Muscle of back (tissue), 11 donors: ENCODE results near the gene PTPRB. TPM values are rescaled to one million over a fixed set of nuclear protein-coding genes. Genes with fewer than 3 reads are reported as not detected.

Source experiments
- DNase-seq, 3 donors: peaks; one replicate each; pipeline versions ENCODE4 v3.0.0 to v3.0.0-alpha.2; 2013
- polyA plus RNA-seq, 10 donors: library from polyadenylated mRNA; unstranded; fragments of 120-200 nt; gene quantifications; one replicate each; pipeline ENCODE4 v1.2.1, GENCODE V29; 2013; ENCODE audit not compliant: insufficient read length in 10 of 10

Gene PTPRB
- polyA plus RNA-seq, 10 donors = 11.8 to 24.4 (median 15.7) TPM

- peak in 1 of 3 donors; percentile 21 for DNase-seq
Observed at GRCh38 chr12:70598467-70599193, 38.6 kb downstream of the PTPRB start.

- no peak for DNase-seq
Observed at GRCh38 chr12:70592664-70593063, 44.6 kb downstream of the PTPRB start.

DNA sequence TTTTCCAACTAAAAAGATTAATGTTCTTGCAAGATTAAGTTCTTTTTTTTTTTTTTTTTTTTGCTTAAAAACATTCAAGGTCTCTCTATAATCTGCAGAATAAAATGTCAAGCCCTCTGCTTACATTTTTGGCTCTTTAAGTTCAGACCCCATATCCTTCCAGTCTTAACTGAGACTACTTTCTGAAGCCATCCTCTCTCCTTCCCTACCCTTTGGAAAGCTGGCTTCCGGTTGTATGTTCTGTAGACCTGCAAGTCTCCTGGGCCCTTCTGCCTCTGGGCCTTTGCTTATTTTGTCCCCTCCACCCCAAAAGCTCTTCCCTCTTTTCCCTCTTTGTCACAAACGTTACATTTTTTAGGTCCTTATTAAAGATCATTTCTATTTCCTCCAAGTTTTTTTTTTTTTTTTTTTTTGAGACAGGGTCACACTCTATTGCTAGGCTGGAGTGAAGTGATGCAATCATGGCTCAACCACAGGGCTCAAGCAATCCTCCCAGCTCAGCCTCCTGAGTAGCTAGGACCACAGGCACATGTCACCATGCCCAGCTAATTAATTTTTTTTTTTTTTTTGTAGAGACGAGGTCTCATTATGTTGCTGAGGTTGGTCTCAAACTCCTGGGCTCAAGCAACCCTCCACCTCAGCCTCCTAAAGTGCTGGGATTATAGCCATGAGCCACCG, 46.5 kb downstream of the PTPRB start:
- no peak for DNase-seq

- peak; percentile 61 to 71 (median 62) for DNase-seq
Observed at GRCh38 chr12:70590051-70590450, 47.2 kb downstream of the PTPRB start.

GRCh38 chr12:70584332-70584731, 52.9 kb downstream of the PTPRB start:
- no peak for DNase-seq

- DNase-seq = no peak
Observed at GRCh38 chr12:70583251-70583650, 54.0 kb downstream of the PTPRB start.

DNA sequence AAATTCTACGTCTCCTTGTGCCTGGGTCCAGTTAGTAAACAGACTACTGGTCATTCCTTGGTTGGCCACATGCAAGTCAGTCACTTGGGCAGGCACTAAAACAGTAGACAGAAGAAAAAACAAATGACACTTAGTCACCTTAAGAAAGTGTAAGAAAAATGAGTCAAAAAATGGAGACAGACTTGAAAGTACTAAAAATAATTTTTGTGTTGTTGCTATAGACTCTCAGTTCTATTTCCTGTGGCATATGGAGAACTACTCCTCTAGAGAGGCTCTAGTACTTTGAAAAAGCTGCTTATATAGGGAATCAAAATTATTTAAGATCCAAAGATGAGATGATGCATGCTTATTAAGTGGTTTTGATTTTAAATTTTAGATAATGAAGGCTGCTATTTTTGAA, 56.0 kb downstream of the PTPRB start:
- no peak for DNase-seq

- DNase-seq = no peak
Observed at GRCh38 chr12:70577283-70577634, 60.0 kb downstream of the PTPRB start.

GRCh38 chr12:70576341-70577282, 60.6 kb downstream of the PTPRB start:
- peak; percentile 73 to 86 (median 78) for DNase-seq

- peak in 1 of 3 donors; percentile 10 for DNase-seq
Observed at GRCh38 chr12:70571705-70572268, 65.4 kb downstream of the PTPRB start.

GRCh38 chr12:70571029-70571428, 66.2 kb downstream of the PTPRB start:
- no peak for DNase-seq

DNA sequence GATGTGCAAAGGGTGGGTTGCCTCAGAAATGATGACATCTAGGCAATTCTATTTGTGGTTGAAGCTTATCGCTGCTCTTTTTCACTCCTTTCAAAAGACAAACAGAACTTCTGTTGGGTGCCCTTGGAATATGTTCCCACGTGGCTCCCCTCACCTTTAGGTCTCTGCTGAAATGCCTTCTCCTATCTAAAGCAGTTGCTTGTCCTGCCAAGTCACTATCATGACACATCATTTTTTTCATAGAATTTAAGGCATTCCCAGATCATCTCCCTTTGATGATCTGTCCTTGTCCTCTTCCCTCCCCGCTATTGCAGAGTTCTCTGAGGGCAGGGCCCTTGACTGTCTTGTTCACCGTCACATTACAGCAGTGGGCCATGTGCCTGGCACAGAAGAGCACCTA, 75.7 kb downstream of the PTPRB start:
- DNase-seq = no peak

DNA sequence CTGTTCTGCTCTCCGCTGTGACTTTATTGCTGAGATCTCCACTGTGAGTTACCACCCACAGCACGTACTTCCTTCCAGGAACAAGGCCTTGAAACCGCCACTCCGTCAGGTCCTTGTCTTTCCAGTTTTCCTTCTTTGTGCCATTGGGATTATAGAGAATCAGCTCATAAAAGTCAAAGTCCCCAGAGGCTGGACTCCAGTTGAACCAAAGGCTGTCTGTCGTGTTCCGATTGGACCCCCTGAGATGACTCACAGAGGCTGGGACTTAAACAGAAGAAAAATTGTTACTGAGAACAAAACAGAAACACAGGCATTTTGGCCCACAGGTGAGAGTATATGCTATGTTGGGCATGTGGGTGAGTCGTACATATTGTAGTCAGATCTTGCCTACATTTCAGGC, 76.6 kb downstream of the PTPRB start:
- no peak for DNase-seq

DNA sequence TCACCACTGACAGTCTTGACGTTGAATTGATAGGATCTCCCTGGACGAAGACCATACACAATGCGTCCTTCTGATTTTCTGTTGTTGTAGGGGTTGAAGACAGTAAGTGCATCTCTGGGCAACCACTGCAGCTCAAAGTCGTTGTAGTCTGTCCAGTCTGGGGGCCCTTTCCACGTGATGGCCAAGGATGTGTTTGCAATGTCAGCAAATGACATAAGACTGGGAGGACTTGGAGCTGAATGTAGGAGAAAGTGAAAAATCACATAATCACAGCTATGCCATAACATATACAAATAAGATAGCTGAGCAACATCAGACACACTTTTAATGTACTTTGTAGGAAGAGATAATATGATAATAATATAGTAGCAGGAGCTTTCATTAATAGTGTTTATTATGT, 77.8 kb downstream of the PTPRB start:
- DNase-seq = no peak

- no peak for DNase-seq
Observed at GRCh38 chr12:70557583-70558191, 79.5 kb downstream of the PTPRB start.

- DNase-seq = no peak
Observed at GRCh38 chr12:70556179-70556869, 80.9 kb downstream of the PTPRB start.

GRCh38 chr12:70555081-70555480, 82.1 kb downstream of the PTPRB start:
- no peak for DNase-seq

DNA sequence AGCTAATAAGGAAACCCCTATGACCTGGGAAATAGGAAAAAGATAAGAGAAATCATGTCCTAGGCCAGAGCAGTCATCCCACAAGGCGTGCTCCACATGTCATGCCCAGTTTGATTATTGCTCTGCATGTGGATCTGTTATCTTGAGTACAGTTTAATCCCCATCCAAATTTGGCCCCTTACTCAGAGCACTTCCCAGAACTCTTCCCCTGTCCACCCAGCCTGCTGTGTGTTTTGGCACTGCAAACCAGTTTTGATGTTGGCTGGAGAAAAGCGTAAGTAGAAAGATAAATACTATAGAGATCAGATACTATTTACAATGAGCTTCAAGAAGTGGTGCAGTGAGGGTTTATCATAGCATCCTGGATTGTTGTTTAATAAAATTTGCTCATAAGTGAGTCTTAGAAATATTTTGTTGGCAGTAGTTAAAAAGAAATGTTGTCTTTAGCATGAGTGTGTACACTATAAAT, 83.8 kb downstream of the PTPRB start:
- DNase-seq = no peak

DNA sequence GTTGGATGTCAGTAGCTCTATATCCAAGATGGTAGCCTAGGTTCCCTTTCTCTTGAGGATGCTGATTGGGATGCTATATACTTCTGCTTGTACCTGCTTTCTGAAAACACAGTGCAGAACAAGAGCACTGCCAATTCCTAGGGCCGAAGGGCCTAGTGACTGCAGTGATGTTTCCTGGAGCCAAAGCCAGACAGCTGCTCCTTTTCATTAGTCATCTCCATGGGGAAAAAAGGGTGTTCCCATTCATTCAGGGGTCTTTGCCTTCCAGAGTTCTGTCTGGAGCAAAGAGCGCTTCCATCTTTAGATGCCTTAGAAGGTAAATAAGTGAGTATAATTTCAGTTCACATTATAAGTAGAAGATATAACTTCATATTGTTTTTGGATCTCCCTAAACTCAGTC, 85.5 kb downstream of the PTPRB start:
- peak in 2 of 3 donors; percentile 29 to 67 for DNase-seq

GRCh38 chr12:70550180-70550577, 87.0 kb downstream of the PTPRB start:
- no peak for DNase-seq
